Heart left ventricle (tissue), 13 donors: ENCODE results near the gene INPP4A.

Experiments
- CTCF ChIP-seq, 12 donors: fragments of 200-600 bp; sonication (generic) in 4 of 12; IDR thresholded peaks; one replicate each; pipeline versions ENCODE4 v1.5.0 to v1.8.0; 2018 to 2022; ENCODE audit warnings: antibody characterized with exemption in 12 of 12, mild to moderate bottlenecking in 5 of 12
- POLR2A ChIP-seq, 2 donors: fragments of 450-650 bp; IDR thresholded peaks; one replicate each; pipeline ENCODE4 v1.6.1; 2017; ENCODE audit warnings: antibody characterized with exemption in 2 of 2, mild to moderate bottlenecking in 2 of 2, moderate library complexity in 2 of 2
- donor health status: ischemic (EF 13 %, LVEDD 7.1; RV severe dilation, severe dysfunction).
- donor health status: DM: no; HTN: yes; CAD: no.
- donor health status: DM: no; HTN: no; CAD: no.
- donor health status: ischemic (EF 25% LVEDD 6.9; RV normal size, moderate dysfunction).
- donor health status: ischemic (EF 25% LVEDD 5.7; RV mildly dilated, moderate dysfunction).
- donor health status: ischemic (EF 35%, LVEDD 5.7; RV mildly dilated, moderate dysfunction).
- donor health status: nonischemic (EF 11% LVEDD 7.7; RV severe dilation, severe dysfunction).
- donor health status: DM: yes; HTN: yes; CAD: no.
- donor health status: PGD.
- donor health status: ischemic (EF 29% LVEDD 5.4; RV normal size, mild dysfunction).
- donor health status: nonischemic (EF 23%, LVEDD 6.1; RV moderate dilation, normal function).

GRCh38 chr2:98477506-98477905 lies 32.8 kb downstream of the INPP4A start:
- no peak for TF ChIP-seq CTCF (IDR thresholded peaks at IDR 0.05)
- TF ChIP-seq POLR2A (IDR thresholded peaks at IDR 0.05) = no peak
